Calu3 (cell line): ENCODE measurements around the gene ABHD2. TPM values are rescaled to one million over a fixed set of nuclear protein-coding genes. Genes with fewer than 3 reads are reported as not detected.

Experiments used
- BruUV-seq: library from RNA; stranded (reverse); fragments of 400-500 nt; replicated peaks from 2 replicates; lab custom pipeline; 2021; lab: Mats Ljungman, UMichigan
- CTCF ChIA-PET: fragments of 300-600 bp; sonication (Branson Sonifier 250); formaldehyde crosslinking; loops from one replicate; lab custom pipeline; 2022; ENCODE audit warnings: antibody characterized with exemption; lab: Charles Lee
- DNase-seq: peaks from one replicate; pipeline ENCODE4 v3.0.0; 2022
- H3K27ac Mint-ChIP-seq: one replicate; pipeline ENCODE4 v1.8.0; 2022; ENCODE audit warnings: mixed read lengths; ENCODE audit not compliant: unreplicated experiment
- H3K27me3 Mint-ChIP-seq: one replicate; pipeline ENCODE4 v1.8.0; 2022; ENCODE audit warnings: mixed read lengths; ENCODE audit not compliant: unreplicated experiment
- H3K36me3 Mint-ChIP-seq: one replicate; pipeline ENCODE4 v1.8.0; 2022; ENCODE audit warnings: mild to moderate bottlenecking, moderate library complexity, mixed read lengths; ENCODE audit not compliant: insufficient read depth, unreplicated experiment
- H3K4me1 Mint-ChIP-seq: one replicate; pipeline ENCODE4 v1.8.0; 2022; ENCODE audit warnings: mild to moderate bottlenecking, low read depth, mixed read lengths; ENCODE audit not compliant: unreplicated experiment
- H3K4me3 Mint-ChIP-seq: one replicate; pipeline ENCODE4 v1.8.0; 2022; ENCODE audit warnings: mild to moderate bottlenecking, low read depth, moderate library complexity, mixed read lengths; ENCODE audit not compliant: unreplicated experiment
- H3K9me3 Mint-ChIP-seq: one replicate; pipeline ENCODE4 v1.8.0; 2022; ENCODE audit warnings: low read depth, mixed read lengths; ENCODE audit not compliant: unreplicated experiment
- CTCF ChIP-seq: fragments of 200-600 bp; IDR thresholded peaks from one replicate; pipeline ENCODE4 v1.8.0; 2022; ENCODE audit warnings: antibody characterized with exemption; ENCODE audit not compliant: unreplicated experiment
- intact Hi-C: fragments of 100-400 bp; cut with micrococcal nuclease; formaldehyde crosslinking; loops from one replicate; pipeline ENCODE4 v1.10.0; 2022; ENCODE audit not compliant: unreplicated experiment
- total RNA-seq: library from RNA; stranded (reverse); gene quantifications from 2 replicates; pipeline ENCODE4 v1.2.3, GENCODE V29; 2022

The ABHD2 gene
- total RNA-seq, 1 experiment from 2014 or later: 353 TPM

GRCh38 chr15:89106200-89106599 lies 17.9 kb downstream of the ABHD2 start:
- CTCF ChIA-PET: interaction anchor here (0.6 kb wide), 1 partner anchor 60 kb away, joined by 3 read pairs; no protein-coding TSS in a partner anchor
- no peaks in the 10 kb centered on the region for H3K9me3 Mint-ChIP-seq

GRCh38 chr15:89107984-89108383 lies 19.7 kb downstream of the ABHD2 start:
- BruUV-seq: no TSS peak
- DNase-seq: no peak
- no peaks in the 10 kb centered on the region for H3K9me3 Mint-ChIP-seq
- peaks cover 68% of the 10 kb centered on the region for H3K4me1 Mint-ChIP-seq
- intact Hi-C loops: no loop called here
- no peaks in the 10 kb centered on the region for H3K27me3 Mint-ChIP-seq
- no peak for TF ChIP-seq CTCF
- CTCF ChIA-PET: interaction anchor here (1.3 kb wide), 1 partner anchor 20 kb away, joined by 3 read pairs; no protein-coding TSS in a partner anchor
- peaks cover 67% of the 10 kb centered on the region for H3K36me3 Mint-ChIP-seq
- no peak overlapping the region for H3K4me3 Mint-ChIP-seq
- H3K27ac Mint-ChIP-seq: peak overlapping the region; percentile 35

More at GRCh38 chr15:89106200-89106599, 17.9 kb downstream of the ABHD2 start:
- Mint-ChIP-seq H3K36me3 (peaks cover 71% of the 10 kb centered on the region), H3K27me3 (no peaks in the 10 kb centered on the region), H3K4me1 (peaks cover 74% of the 10 kb centered on the region), H3K4me3 (no peak overlapping the region), H3K27ac (no peak overlapping the region)
- TF ChIP-seq CTCF: no peak
- BruUV-seq: no TSS peak
- DNase-seq: no peak
- intact Hi-C loops: no loop called here

- BruUV-seq: no TSS peak
- no peaks in the 10 kb centered on the region for H3K9me3 Mint-ChIP-seq
- H3K4me1 Mint-ChIP-seq: peaks cover 68% of the 10 kb centered on the region
- no peak for TF ChIP-seq CTCF
- H3K4me3 Mint-ChIP-seq: no peak overlapping the region
- no peaks in the 10 kb centered on the region for H3K27me3 Mint-ChIP-seq
- DNase-seq: no peak
- no peak overlapping the region for H3K27ac Mint-ChIP-seq
- CTCF ChIA-PET: no interaction called here
- intact Hi-C loops: no loop called here
- H3K36me3 Mint-ChIP-seq: peaks cover 71% of the 10 kb centered on the region
Observed at GRCh38 chr15:89108835-89109234, 20.6 kb downstream of the ABHD2 start.

- H3K4me1 Mint-ChIP-seq: peaks cover 68% of the 10 kb centered on the region
- H3K36me3 Mint-ChIP-seq: peaks cover 72% of the 10 kb centered on the region
- H3K27me3 Mint-ChIP-seq: no peaks in the 10 kb centered on the region
- CTCF ChIA-PET: no interaction called here
- intact Hi-C loops: no loop called here
- no peak overlapping the region for H3K27ac Mint-ChIP-seq
- H3K9me3 Mint-ChIP-seq: no peaks in the 10 kb centered on the region
- no peak overlapping the region for H3K4me3 Mint-ChIP-seq
- no peak for TF ChIP-seq CTCF
- BruUV-seq: no TSS peak
- DNase-seq: no peak
Observed at GRCh38 chr15:89109238-89109637, 21.0 kb downstream of the ABHD2 start.
